Astrocyte of the cerebellum (primary cell): ENCODE data around the gene AMZ1.

Experiments used
- DNase-seq: peaks from one replicate; pipeline ENCODE4 v3.0.0-alpha.2; 2011; ENCODE audit warnings: low read depth
- H3K4me3 ChIP-seq: 2 replicates; pipeline ENCODE4 v1.5.1; 2011; ENCODE audit warnings: mild to moderate bottlenecking, low read depth, low read length, moderate library complexity
- in situ Hi-C: cut with HindIII; loops from 2 replicates; pipeline ENCODE4 v1.10.0; 2017; ENCODE audit warnings: low sequenced_read_pairs
- TF ChIP-seq, protein P1 (sequence below): IDR thresholded peaks from 2 replicates; pipeline ENCODE4 v1.5.1; 2012; ENCODE audit warnings: low read length, low read depth, moderate library complexity, mild to moderate bottlenecking; ENCODE audit errors: missing control alignments

AMZ1 gene

GRCh38 chr7:2710286-2710655 is 22.3 kb downstream of the AMZ1 start:
- DNase-seq: no peak
- no peak overlapping the region for H3K4me3 ChIP-seq
- in situ Hi-C loops: no loop called here
- TF ChIP-seq, protein P1, sequence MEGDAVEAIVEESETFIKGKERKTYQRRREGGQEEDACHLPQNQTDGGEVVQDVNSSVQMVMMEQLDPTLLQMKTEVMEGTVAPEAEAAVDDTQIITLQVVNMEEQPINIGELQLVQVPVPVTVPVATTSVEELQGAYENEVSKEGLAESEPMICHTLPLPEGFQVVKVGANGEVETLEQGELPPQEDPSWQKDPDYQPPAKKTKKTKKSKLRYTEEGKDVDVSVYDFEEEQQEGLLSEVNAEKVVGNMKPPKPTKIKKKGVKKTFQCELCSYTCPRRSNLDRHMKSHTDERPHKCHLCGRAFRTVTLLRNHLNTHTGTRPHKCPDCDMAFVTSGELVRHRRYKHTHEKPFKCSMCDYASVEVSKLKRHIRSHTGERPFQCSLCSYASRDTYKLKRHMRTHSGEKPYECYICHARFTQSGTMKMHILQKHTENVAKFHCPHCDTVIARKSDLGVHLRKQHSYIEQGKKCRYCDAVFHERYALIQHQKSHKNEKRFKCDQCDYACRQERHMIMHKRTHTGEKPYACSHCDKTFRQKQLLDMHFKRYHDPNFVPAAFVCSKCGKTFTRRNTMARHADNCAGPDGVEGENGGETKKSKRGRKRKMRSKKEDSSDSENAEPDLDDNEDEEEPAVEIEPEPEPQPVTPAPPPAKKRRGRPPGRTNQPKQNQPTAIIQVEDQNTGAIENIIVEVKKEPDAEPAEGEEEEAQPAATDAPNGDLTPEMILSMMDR: no peak

- TF ChIP-seq, protein P1: no peak
- no peak for DNase-seq
- no peak overlapping the region for H3K4me3 ChIP-seq
- in situ Hi-C loops: no loop called here
Observed at GRCh38 chr7:2710901-2711551, 23.0 kb downstream of the AMZ1 start.

- TF ChIP-seq, protein P1: no peak
- no peak overlapping the region for H3K4me3 ChIP-seq
- in situ Hi-C loops: no loop called here
- no peak for DNase-seq
Observed at GRCh38 chr7:2711895-2712675, 24.1 kb downstream of the AMZ1 start.

GRCh38 chr7:2713370-2713769 is 25.4 kb downstream of the AMZ1 start:
- no peak for DNase-seq
- in situ Hi-C loops: no loop called here
- TF ChIP-seq, protein P1: no peak
- H3K4me3 ChIP-seq: no peak overlapping the region

DNA sequence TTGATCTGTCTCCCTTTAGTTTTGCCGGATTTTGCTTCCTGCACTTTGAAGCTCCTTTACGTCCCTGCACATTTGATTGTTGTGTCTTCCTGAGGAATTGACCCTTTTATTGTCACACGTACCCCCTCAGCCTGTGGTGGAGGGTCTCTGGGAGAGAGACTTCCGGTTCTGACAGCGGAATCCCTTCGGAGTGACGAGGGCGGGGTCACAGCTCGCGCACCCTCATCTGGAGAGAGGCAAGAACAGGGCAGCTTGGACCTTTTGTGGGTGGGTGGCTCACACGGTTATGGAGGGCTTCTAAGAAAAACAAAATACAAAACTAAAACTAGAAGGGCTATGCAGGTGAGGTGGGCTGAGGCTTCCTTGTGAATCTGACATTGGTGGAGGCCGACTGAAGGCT is 26.0 kb downstream of the AMZ1 start:
- DNase-seq: no peak
- TF ChIP-seq, protein P1: no peak
- in situ Hi-C loops: no loop called here
- no peak overlapping the region for H3K4me3 ChIP-seq

DNA sequence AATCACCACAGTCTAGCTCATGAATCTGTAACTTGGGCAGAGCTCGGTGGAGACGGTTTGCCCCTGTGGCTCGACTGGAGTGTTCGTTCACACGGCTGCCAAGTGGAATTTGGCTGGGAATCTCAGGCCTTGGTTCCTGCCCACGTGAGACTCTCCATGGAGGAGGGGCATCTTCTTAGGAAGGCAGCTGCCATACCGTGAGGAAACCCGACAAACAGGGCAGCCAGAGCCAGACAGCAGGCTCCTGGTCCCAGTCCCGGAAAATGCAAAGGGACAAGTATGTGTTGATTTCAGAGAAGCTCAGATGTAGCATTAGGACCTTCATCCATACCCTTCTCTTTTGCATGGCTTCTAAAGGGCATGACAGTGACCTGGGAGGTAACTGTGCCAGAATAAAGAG is 26.6 kb downstream of the AMZ1 start:
- in situ Hi-C loops: no loop called here
- TF ChIP-seq, protein P1: no peak
- no peak for DNase-seq
- H3K4me3 ChIP-seq: no peak overlapping the region
